ENCODE data around the gene ADM2.

ADM2 gene

GRCh38 chr22:50485221-50486131 is 4.1 kb downstream of the ADM2 start:
- DNase-seq (ENCODE audit: low read depth in 2 of 2): no peak

- DNase-seq (ENCODE audit: low read depth in 2 of 2): no peak
Measured at GRCh38 chr22:50486561-50487289, 5.4 kb downstream of the ADM2 start, which contains the start of gene MIOX. Gene MIOX, plus strand, starts transcription at chr22:50486859. Its CDS starts 39 bp downstream, at chr22:50486898.

GRCh38 chr22:50487290-50488005 is 6.1 kb downstream of the ADM2 start:
- no peak for DNase-seq (ENCODE audit: low read depth in 2 of 2)

- DNase-seq (ENCODE audit: low read depth in 2 of 2): no peak
Measured at GRCh38 chr22:50488006-50488677, 6.8 kb downstream of the ADM2 start.

GRCh38 chr22:50488886-50489285 is 7.5 kb downstream of the ADM2 start:
- DNase-seq (ENCODE audit: low read depth in 2 of 2): no peak

- DNase-seq (ENCODE audit: low read depth in 2 of 2): no peak
Measured at GRCh38 chr22:50489363-50490243, 8.3 kb downstream of the ADM2 start.

- no peak for DNase-seq (ENCODE audit: low read depth in 2 of 2)
Measured at GRCh38 chr22:50490531-50491308, 9.4 kb downstream of the ADM2 start.

GRCh38 chr22:50497093-50497492 is 15.8 kb downstream of the ADM2 start:
- no peak for DNase-seq (ENCODE audit: low read depth in 2 of 2)

GRCh38 chr22:50498322-50498890 is 17.1 kb downstream of the ADM2 start:
- DNase-seq (ENCODE audit: low read depth in 2 of 2): peak; percentile 18 to 19

- DNase-seq (ENCODE audit: low read depth in 2 of 2): no peak
Measured at GRCh38 chr22:50500452-50500851, 19.1 kb downstream of the ADM2 start.

- no peak for DNase-seq (ENCODE audit: low read depth in 2 of 2)
Measured at GRCh38 chr22:50502096-50502495, 20.8 kb downstream of the ADM2 start.

- no peak for DNase-seq (ENCODE audit: low read depth in 2 of 2)
Measured at GRCh38 chr22:50502628-50503474, 21.5 kb downstream of the ADM2 start.

GRCh38 chr22:50503475-50504145 is 22.3 kb downstream of the ADM2 start:
- no peak for DNase-seq (ENCODE audit: low read depth in 2 of 2)

- DNase-seq (ENCODE audit: low read depth in 2 of 2): no peak
Measured at GRCh38 chr22:50504369-50505211, 23.2 kb downstream of the ADM2 start.

GRCh38 chr22:50505276-50505775 is 24.0 kb downstream of the ADM2 start:
- DNase-seq (ENCODE audit: low read depth in 2 of 2): no peak

GRCh38 chr22:50505776-50506610 is 24.6 kb downstream of the ADM2 start:
- no peak for DNase-seq (ENCODE audit: low read depth in 2 of 2)
